WI38 (cell line): ENCODE results near the gene TFEB.

Experiments
- H3K4me3 ChIP-seq: 2 replicates; pipeline ENCODE4 v1.5.1; 2011; ENCODE audit warnings: low read depth, mild to moderate bottlenecking, control low read depth, low read length
- TF ChIP-seq, protein P1 (sequence below): IDR thresholded peaks from 2 replicates; pipeline ENCODE4 v1.5.1; 2012; ENCODE audit warnings: low read depth, mild to moderate bottlenecking, control low read depth, low read length

TFEB gene

GRCh38 chr6:41678511-41679084, 56.8 kb downstream of the TFEB start:
- TF ChIP-seq, protein P1, sequence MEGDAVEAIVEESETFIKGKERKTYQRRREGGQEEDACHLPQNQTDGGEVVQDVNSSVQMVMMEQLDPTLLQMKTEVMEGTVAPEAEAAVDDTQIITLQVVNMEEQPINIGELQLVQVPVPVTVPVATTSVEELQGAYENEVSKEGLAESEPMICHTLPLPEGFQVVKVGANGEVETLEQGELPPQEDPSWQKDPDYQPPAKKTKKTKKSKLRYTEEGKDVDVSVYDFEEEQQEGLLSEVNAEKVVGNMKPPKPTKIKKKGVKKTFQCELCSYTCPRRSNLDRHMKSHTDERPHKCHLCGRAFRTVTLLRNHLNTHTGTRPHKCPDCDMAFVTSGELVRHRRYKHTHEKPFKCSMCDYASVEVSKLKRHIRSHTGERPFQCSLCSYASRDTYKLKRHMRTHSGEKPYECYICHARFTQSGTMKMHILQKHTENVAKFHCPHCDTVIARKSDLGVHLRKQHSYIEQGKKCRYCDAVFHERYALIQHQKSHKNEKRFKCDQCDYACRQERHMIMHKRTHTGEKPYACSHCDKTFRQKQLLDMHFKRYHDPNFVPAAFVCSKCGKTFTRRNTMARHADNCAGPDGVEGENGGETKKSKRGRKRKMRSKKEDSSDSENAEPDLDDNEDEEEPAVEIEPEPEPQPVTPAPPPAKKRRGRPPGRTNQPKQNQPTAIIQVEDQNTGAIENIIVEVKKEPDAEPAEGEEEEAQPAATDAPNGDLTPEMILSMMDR, result no peak

DNA sequence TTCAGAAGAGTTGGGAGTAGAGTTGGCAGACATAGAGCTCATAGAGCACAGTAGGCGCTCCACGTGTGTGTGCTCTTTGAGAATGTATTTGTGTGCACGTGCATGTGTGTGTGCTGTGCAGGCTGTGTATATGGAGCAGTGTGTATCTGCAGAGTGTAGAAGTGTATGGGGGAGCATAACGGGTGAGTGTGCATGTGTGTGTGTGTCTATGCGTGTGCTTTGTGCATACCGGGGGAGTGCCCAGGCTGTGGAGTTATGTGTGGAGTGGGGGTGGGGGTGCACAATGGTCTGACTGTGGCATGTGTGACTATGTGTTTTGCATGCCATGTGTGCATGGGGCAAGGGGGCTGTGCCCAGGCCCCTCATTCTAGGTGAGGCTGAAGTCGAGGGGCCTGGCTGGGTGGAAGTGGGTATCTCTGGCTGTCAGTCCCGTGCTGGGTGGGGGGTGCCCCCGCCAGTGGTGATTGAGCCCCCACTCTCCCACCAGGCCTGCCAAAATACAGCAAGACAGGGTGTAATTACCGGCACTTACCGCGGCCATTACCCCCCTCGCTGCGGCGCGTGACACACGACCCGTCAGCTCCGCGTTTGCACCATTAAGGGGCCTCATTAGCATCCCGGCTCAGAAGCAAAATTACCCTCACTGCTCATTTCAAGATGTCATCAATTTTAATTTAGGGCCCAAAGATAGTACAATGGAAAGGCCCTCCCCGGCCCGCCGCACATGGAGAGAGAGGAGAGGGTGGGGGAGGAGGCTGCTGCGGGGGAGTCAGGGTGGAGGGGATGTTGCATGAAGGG, 58.1 kb downstream of the TFEB start:
- TF ChIP-seq, protein P1, result no peak
- H3K4me3 ChIP-seq, result no peak overlapping the region

More at GRCh38 chr6:41678511-41679084, 56.8 kb downstream of the TFEB start:
- no peak overlapping the region for H3K4me3 ChIP-seq

DNA sequence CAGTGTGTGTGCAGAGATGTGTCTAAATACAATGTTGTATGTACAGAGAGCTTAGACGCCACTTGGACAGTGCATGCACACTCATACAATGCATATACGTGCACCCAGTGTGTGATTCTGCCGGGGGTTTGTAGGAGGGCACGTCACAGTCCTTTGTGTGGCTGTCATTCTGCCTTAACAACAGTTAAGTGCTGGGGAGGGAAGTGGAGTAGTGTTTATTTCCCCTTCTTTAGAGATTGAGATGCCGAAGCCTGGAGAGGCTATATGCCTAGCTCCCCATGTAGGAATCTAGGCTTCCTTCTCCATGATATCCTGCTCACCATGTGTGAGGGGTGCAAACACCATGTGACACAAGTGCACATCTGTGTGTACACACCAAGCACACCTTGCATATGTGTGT, 59.0 kb downstream of the TFEB start:
- no peak overlapping the region for H3K4me3 ChIP-seq
- TF ChIP-seq, protein P1, result no peak

- H3K4me3 ChIP-seq, result no peak overlapping the region
- TF ChIP-seq, protein P1, result no peak
These were observed 59.4 kb downstream of the TFEB start for GRCh38 chr6:41675992-41676391.

DNA sequence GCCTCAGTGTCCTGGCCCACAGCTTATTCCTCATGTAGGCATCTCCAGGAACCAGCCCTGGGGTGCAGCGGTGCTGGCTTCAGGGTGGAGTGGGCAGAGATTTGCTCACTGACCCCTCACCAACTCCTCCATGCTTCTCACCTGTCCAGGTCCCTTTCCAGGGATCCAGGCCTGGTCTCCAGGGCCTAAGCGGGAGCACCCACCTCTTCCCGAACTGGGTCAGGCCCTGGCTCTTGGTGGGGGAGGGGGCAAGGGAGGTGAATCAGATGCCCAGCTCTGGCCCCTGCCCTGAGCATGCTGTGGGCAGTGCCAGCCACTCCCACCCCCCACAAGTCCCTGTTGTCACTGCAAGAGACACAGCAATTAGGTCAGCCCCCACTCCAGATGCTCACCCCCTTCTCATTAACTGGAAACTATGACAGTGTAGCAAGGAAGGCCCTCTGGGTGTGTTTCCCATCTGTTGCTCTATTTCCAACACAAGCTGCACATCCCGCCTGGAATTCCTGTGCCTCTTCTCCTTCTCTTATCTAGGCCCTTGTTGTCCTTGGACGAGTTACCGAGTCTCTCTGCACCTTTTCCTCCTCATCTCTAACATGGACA, 60.1 kb downstream of the TFEB start:
- H3K4me3 ChIP-seq, result no peak overlapping the region

DNA sequence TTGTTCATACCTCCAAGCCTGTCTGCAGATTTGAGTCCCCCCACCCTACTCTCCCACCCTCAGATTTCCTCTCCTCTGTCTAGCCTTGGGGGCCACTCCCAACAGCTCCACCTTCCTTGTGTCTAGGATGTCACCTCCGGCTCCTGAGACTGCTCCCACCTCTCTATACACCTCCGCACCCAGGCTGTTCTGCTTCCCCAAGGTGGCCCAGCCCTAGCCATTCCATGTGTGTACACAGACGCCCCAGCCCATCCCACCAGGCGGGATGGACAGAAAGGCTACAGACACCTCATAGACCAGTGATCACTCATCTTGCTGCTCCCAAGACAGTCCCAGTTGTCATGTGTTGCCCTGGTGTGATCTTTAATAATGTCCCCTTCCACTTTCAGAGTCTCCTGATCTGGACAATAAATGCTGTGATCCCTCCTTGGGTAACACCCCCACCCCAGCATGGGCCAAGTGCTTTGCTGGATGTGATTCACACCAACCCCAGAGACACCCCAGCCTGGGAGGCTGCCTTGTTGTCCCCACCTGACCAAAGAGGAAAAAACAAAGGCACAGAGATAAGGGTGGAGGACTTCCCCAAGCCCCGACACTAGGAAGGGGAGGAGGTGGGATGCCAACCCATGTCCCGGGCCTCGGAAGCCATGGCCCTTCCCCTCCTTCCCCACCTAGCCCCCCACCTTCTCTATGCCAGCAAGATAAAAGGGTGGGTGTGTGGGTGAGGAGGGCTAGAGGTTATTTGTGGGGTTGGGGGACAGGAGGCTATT, 61.0 kb downstream of the TFEB start:
- TF ChIP-seq, protein P1, result no peak
- H3K4me3 ChIP-seq, result no peak overlapping the region

More for the DNA sequence above, 60.1 kb downstream of the TFEB start:
- TF ChIP-seq, protein P1, result no peak
